ENCODE results near the gene EPHA8.

EPHA8 gene

GRCh38 chr1:22597996-22598395 is 34.7 kb downstream of the EPHA8 start:
- WGBS (ENCODE audit: insufficient coverage) = 86% methylated on average over 7 of the region's 8 CpGs
- Histone ChIP-seq H3K9me3 (ENCODE audit: control extremely low read depth in 1 of 5, control insufficient read depth in 4 of 5, insufficient read depth in 2 of 5, low read depth in 1 of 5, low read length in 4 of 5) (no peaks in the 10 kb centered on the region), H3K27ac (ENCODE audit: insufficient read depth in 1 of 2, low read depth in 1 of 2, low read length in 2 of 2, poor library complexity in 1 of 2, severe bottlenecking in 2 of 2) (no peak overlapping the region), H3K27me3 (replicated peaks in 2 of 5; ENCODE audit: control insufficient read depth in 4 of 5, insufficient read depth in 5 of 5, low read length in 4 of 5) (peaks cover 0 to 59% (median 7%) of the 10 kb centered on the region in 5 experiments), H3K36me3 (ENCODE audit: control insufficient read depth in 4 of 4, insufficient read depth in 4 of 4, low read length in 3 of 4) (no peaks in the 10 kb centered on the region), H3K4me1 (ENCODE audit: control extremely low read depth in 1 of 4, control insufficient read depth in 4 of 4, insufficient read depth in 4 of 4, low read length in 3 of 4) (no peaks in the 10 kb centered on the region), H3K4me3 (ENCODE audit: control insufficient read depth in 1 of 7, extremely low read depth in 1 of 7, insufficient read depth in 4 of 7, low read depth in 2 of 7, low read length in 6 of 7) (no peak overlapping the region)
- DNase-seq = no peak
- ChIA-PET POLR2A (no interaction called here), CTCF (no interaction called here)

GRCh38 chr1:22598736-22599135 is 35.4 kb downstream of the EPHA8 start:
- Histone ChIP-seq H3K9me3 (ENCODE audit: control extremely low read depth in 1 of 5, control insufficient read depth in 4 of 5, insufficient read depth in 2 of 5, low read depth in 1 of 5, low read length in 4 of 5) (no peaks in the 10 kb centered on the region), H3K27ac (ENCODE audit: insufficient read depth in 1 of 2, low read depth in 1 of 2, low read length in 2 of 2, poor library complexity in 1 of 2, severe bottlenecking in 2 of 2) (no peak overlapping the region), H3K4me3 (ENCODE audit: control insufficient read depth in 1 of 7, extremely low read depth in 1 of 7, insufficient read depth in 4 of 7, low read depth in 2 of 7, low read length in 6 of 7) (no peak overlapping the region), H3K4me1 (ENCODE audit: control extremely low read depth in 1 of 4, control insufficient read depth in 4 of 4, insufficient read depth in 4 of 4, low read length in 3 of 4) (no peaks in the 10 kb centered on the region), H3K36me3 (ENCODE audit: control insufficient read depth in 4 of 4, insufficient read depth in 4 of 4, low read length in 3 of 4) (no peaks in the 10 kb centered on the region), H3K27me3 (replicated peaks in 2 of 5; ENCODE audit: control insufficient read depth in 4 of 5, insufficient read depth in 5 of 5, low read length in 4 of 5) (peaks cover 0 to 59% (median 4%) of the 10 kb centered on the region in 5 experiments)
- CTCF ChIA-PET = no interaction called here
- no peak for DNase-seq
- 80% methylated on average over 23 of the region's 24 CpGs for WGBS (ENCODE audit: insufficient coverage)
- POLR2A ChIA-PET = interaction anchor here (0.6 kb wide), 1 partner anchor 643 kb away, joined by 4 read pairs; no protein-coding TSS in a partner anchor

- H3K27me3 ChIP-seq (replicated peaks in 2 of 5; ENCODE audit: control insufficient read depth in 4 of 5, insufficient read depth in 5 of 5, low read length in 4 of 5) = peaks cover 0 to 58% (median 2%) of the 10 kb centered on the region in 5 experiments
- DNase-seq = no peak
- H3K27ac ChIP-seq (ENCODE audit: insufficient read depth in 1 of 2, low read depth in 1 of 2, low read length in 2 of 2, poor library complexity in 1 of 2, severe bottlenecking in 2 of 2) = no peak overlapping the region
- no peaks in the 10 kb centered on the region for H3K9me3 ChIP-seq (ENCODE audit: control extremely low read depth in 1 of 5, control insufficient read depth in 4 of 5, insufficient read depth in 2 of 5, low read depth in 1 of 5, low read length in 4 of 5)
- no peaks in the 10 kb centered on the region for H3K4me1 ChIP-seq (ENCODE audit: control extremely low read depth in 1 of 4, control insufficient read depth in 4 of 4, insufficient read depth in 4 of 4, low read length in 3 of 4)
- POLR2A ChIA-PET = no interaction called here
- CTCF ChIA-PET = no interaction called here
- no peak overlapping the region for H3K4me3 ChIP-seq (ENCODE audit: control insufficient read depth in 1 of 7, extremely low read depth in 1 of 7, insufficient read depth in 4 of 7, low read depth in 2 of 7, low read length in 6 of 7)
- 73% methylated on average over 21 of the region's 22 CpGs for WGBS (ENCODE audit: insufficient coverage)
- no peaks in the 10 kb centered on the region for H3K36me3 ChIP-seq (ENCODE audit: control insufficient read depth in 4 of 4, insufficient read depth in 4 of 4, low read length in 3 of 4)
Observed at GRCh38 chr1:22600071-22600816, 37.0 kb downstream of the EPHA8 start.

GRCh38 chr1:22600817-22601605 is 37.7 kb downstream of the EPHA8 start:
- Histone ChIP-seq H3K27me3 (replicated peaks in 2 of 5; ENCODE audit: control insufficient read depth in 4 of 5, insufficient read depth in 5 of 5, low read length in 4 of 5) (peaks cover 0 to 53% (median 2%) of the 10 kb centered on the region in 5 experiments), H3K36me3 (ENCODE audit: control insufficient read depth in 4 of 4, insufficient read depth in 4 of 4, low read length in 3 of 4) (no peaks in the 10 kb centered on the region), H3K4me1 (ENCODE audit: control extremely low read depth in 1 of 4, control insufficient read depth in 4 of 4, insufficient read depth in 4 of 4, low read length in 3 of 4) (no peaks in the 10 kb centered on the region), H3K4me3 (ENCODE audit: control insufficient read depth in 1 of 7, extremely low read depth in 1 of 7, insufficient read depth in 4 of 7, low read depth in 2 of 7, low read length in 6 of 7) (no peak overlapping the region), H3K27ac (ENCODE audit: insufficient read depth in 1 of 2, low read depth in 1 of 2, low read length in 2 of 2, poor library complexity in 1 of 2, severe bottlenecking in 2 of 2) (no peak overlapping the region), H3K9me3 (ENCODE audit: control extremely low read depth in 1 of 5, control insufficient read depth in 4 of 5, insufficient read depth in 2 of 5, low read depth in 1 of 5, low read length in 4 of 5) (no peaks in the 10 kb centered on the region)
- POLR2A ChIA-PET = no interaction called here
- CTCF ChIA-PET = no interaction called here
- 91% methylated on average over 29 of the region's 39 CpGs for WGBS (ENCODE audit: insufficient coverage)
- DNase-seq = no peak

GRCh38 chr1:22601610-22602009 is 38.3 kb downstream of the EPHA8 start:
- H3K27ac ChIP-seq (ENCODE audit: insufficient read depth in 1 of 2, low read depth in 1 of 2, low read length in 2 of 2, poor library complexity in 1 of 2, severe bottlenecking in 2 of 2) = no peak overlapping the region
- CTCF ChIA-PET = no interaction called here
- no peak overlapping the region for H3K4me3 ChIP-seq (ENCODE audit: control insufficient read depth in 1 of 7, extremely low read depth in 1 of 7, insufficient read depth in 4 of 7, low read depth in 2 of 7, low read length in 6 of 7)
- no peaks in the 10 kb centered on the region for H3K9me3 ChIP-seq (ENCODE audit: control extremely low read depth in 1 of 5, control insufficient read depth in 4 of 5, insufficient read depth in 2 of 5, low read depth in 1 of 5, low read length in 4 of 5)
- POLR2A ChIA-PET = no interaction called here
- H3K36me3 ChIP-seq (ENCODE audit: control insufficient read depth in 4 of 4, insufficient read depth in 4 of 4, low read length in 3 of 4) = no peaks in the 10 kb centered on the region
- no peaks in the 10 kb centered on the region for H3K4me1 ChIP-seq (ENCODE audit: control extremely low read depth in 1 of 4, control insufficient read depth in 4 of 4, insufficient read depth in 4 of 4, low read length in 3 of 4)
- DNase-seq = no peak
- peaks cover 0 to 58% (median 2%) of the 10 kb centered on the region in 5 experiments for H3K27me3 ChIP-seq (replicated peaks in 2 of 5; ENCODE audit: control insufficient read depth in 4 of 5, insufficient read depth in 5 of 5, low read length in 4 of 5)
- 94% methylated on average over 11 of the region's 12 CpGs for WGBS (ENCODE audit: insufficient coverage)

- ChIA-PET CTCF (no interaction called here), POLR2A (no interaction called here)
- no peak overlapping the region for H3K27ac ChIP-seq (ENCODE audit: insufficient read depth in 1 of 2, low read depth in 1 of 2, low read length in 2 of 2, poor library complexity in 1 of 2, severe bottlenecking in 2 of 2)
- H3K4me1 ChIP-seq (ENCODE audit: control extremely low read depth in 1 of 4, control insufficient read depth in 4 of 4, insufficient read depth in 4 of 4, low read length in 3 of 4) = no peaks in the 10 kb centered on the region
- no peak for DNase-seq
- no peaks in the 10 kb centered on the region for H3K9me3 ChIP-seq (ENCODE audit: control extremely low read depth in 1 of 5, control insufficient read depth in 4 of 5, insufficient read depth in 2 of 5, low read depth in 1 of 5, low read length in 4 of 5)
- WGBS (ENCODE audit: insufficient coverage) = 94% methylated on average over 16 of the region's 18 CpGs
- H3K36me3 ChIP-seq (ENCODE audit: control insufficient read depth in 4 of 4, insufficient read depth in 4 of 4, low read length in 3 of 4) = no peaks in the 10 kb centered on the region
- H3K27me3 ChIP-seq (replicated peaks in 2 of 5; ENCODE audit: control insufficient read depth in 4 of 5, insufficient read depth in 5 of 5, low read length in 4 of 5) = peaks cover 0 to 61% (median 2%) of the 10 kb centered on the region in 5 experiments
- no peak overlapping the region for H3K4me3 ChIP-seq (ENCODE audit: control insufficient read depth in 1 of 7, extremely low read depth in 1 of 7, insufficient read depth in 4 of 7, low read depth in 2 of 7, low read length in 6 of 7)
Observed at GRCh38 chr1:22602060-22602740, 38.9 kb downstream of the EPHA8 start.

GRCh38 chr1:22606161-22606560 is 42.9 kb downstream of the EPHA8 start:
- 53% methylated on average over 3 of the region's 4 CpGs for WGBS (ENCODE audit: insufficient coverage)
- no peaks in the 10 kb centered on the region for H3K9me3 ChIP-seq (ENCODE audit: control extremely low read depth in 1 of 5, control insufficient read depth in 4 of 5, insufficient read depth in 2 of 5, low read depth in 1 of 5, low read length in 4 of 5)
- ChIA-PET POLR2A (no interaction called here), CTCF (no interaction called here)
- DNase-seq = no peak
- peaks cover 0 to 77% (median 2%) of the 10 kb centered on the region in 5 experiments for H3K27me3 ChIP-seq (replicated peaks in 2 of 5; ENCODE audit: control insufficient read depth in 4 of 5, insufficient read depth in 5 of 5, low read length in 4 of 5)
- H3K27ac ChIP-seq (ENCODE audit: insufficient read depth in 1 of 2, low read depth in 1 of 2, low read length in 2 of 2, poor library complexity in 1 of 2, severe bottlenecking in 2 of 2) = no peak overlapping the region
- no peak overlapping the region for H3K4me3 ChIP-seq (ENCODE audit: control insufficient read depth in 1 of 7, extremely low read depth in 1 of 7, insufficient read depth in 4 of 7, low read depth in 2 of 7, low read length in 6 of 7)
- H3K36me3 ChIP-seq (ENCODE audit: control insufficient read depth in 4 of 4, insufficient read depth in 4 of 4, low read length in 3 of 4) = no peaks in the 10 kb centered on the region
- H3K4me1 ChIP-seq (ENCODE audit: control extremely low read depth in 1 of 4, control insufficient read depth in 4 of 4, insufficient read depth in 4 of 4, low read length in 3 of 4) = no peaks in the 10 kb centered on the region
